Measurements from ENCODE around the gene SH2D2A.

The SH2D2A gene

DNA sequence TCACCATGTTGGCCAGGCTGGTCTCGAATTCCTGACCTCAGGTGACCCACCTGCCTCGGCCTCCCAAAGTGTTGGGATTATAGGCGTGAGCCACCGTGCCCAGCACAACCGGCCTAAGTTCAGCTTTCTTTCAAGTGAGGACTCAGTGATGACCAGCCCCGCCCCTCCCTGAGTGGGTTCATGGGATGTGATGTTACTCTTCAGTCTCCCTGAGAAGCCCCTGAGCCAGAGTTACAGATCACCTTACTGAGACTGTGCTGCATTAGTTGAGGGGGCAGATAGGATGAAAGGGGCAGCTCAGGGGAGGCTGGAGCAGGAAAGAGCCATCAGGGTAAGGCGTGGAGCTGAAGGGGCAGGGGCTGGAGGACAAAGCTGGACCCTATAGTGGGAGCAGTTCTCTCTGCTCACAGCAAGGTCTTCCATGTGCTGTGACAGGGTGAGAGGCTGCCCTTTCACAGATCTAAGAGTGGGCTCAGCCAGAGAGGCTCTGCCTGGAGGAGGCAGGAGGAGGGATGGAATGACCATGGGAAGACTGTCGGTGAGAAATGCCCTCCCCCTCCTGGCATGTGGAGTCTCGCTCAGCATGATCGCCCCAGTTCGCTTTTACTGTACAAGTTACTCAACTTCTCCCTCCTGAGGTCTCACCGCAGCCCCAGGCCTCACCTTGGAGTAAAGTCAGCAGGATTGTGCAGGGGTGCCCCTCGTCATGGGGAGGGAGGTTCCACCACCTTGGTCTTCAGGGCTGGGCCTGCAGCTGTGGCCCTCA lies 13.4 kb downstream of the SH2D2A start:
- no peak for DNase-seq (ENCODE audit: low spot score)

DNA sequence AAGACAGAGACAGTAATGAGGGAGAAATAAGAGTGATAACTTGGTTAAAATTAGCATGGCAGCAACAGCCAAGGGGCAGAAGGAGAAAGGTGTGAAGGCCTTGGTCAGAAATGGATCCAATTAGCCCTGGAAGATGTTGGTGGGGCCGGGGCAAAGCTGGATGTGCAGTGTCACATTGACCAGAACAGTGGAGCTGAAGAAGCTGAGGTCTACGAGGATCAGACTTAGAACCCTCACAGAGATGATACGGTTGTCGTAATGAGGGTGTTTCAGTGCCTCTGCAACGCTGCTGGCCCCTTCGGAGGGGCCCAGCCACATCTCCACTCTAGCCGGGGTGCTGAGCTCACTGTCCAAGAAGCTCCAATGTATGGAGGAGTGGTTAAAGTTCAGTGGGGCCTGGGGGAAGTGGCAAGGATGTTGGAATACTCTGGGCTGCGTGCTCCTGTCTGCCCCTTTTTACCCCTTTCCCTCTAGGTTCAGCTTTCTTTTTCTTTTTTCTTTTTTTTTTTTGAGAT lies 14.2 kb downstream of the SH2D2A start:
- no peak for DNase-seq (ENCODE audit: low spot score)

DNA sequence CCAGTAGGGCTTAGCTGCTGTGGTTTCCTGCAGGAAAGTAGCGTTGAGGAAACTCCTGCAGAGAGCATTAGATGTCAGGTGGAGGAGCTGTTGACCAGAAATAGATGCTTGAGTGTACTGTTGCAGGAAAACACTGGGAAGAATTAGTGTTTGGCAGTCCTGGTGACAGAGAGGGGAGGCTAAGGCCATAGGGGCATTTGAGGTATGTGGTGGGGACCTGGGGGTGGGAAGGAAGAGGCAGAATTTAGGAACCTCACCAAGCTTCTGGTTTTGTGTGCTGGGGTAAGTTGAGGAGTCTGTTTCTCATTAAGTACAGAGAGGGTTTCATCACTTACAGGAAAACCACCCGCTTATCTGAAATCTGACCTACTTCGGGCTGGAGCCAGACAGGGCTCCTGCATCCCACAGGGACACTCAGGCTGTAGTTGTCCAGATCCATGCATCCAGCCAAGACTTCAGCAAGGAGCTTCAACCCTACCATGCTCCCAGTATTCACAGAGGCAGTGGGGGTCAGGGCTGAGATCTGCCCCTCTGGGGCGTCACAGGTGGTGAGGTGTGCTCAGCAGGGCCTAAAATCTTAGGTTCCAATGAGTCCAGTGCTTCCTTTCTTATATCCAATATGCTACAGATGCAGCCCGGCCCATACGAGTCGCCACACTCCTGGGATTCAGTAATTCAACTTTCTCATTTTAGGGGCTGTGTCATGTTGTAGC lies 15.1 kb downstream of the SH2D2A start:
- peak; percentile 80 for DNase-seq (ENCODE audit: low spot score)

DNA sequence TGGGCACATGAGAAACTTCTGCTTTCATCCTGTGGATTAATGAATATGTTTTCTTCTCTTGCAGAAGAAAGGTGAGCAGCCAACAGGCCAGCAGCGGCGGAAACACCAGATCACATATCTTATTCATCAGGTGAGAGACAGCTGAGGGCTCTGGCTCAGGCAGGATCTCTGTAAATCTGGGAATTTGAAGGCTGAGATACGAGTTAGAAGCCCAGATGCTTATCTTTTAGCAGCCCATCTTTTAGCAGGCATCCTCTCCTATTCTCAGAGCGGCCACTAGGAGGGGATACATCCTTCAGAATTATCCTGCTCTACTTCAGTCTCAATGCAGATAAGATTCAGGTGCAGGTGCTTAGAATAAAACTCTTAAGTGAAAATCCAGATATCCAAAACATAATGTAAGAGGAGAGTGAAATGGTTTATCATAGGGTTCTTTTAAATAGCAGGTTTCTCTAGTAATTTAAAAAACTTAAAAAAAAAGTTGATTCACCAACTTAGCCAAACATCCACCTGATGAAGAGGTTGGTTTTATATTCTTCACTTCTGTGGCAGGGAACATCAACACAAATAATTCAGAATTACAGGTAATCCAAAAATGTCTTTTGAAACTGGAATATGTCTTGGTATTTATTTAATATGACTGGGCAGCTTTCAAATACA lies 19.3 kb downstream of the SH2D2A start:
- peak; percentile 65 for DNase-seq (ENCODE audit: low spot score)

DNA sequence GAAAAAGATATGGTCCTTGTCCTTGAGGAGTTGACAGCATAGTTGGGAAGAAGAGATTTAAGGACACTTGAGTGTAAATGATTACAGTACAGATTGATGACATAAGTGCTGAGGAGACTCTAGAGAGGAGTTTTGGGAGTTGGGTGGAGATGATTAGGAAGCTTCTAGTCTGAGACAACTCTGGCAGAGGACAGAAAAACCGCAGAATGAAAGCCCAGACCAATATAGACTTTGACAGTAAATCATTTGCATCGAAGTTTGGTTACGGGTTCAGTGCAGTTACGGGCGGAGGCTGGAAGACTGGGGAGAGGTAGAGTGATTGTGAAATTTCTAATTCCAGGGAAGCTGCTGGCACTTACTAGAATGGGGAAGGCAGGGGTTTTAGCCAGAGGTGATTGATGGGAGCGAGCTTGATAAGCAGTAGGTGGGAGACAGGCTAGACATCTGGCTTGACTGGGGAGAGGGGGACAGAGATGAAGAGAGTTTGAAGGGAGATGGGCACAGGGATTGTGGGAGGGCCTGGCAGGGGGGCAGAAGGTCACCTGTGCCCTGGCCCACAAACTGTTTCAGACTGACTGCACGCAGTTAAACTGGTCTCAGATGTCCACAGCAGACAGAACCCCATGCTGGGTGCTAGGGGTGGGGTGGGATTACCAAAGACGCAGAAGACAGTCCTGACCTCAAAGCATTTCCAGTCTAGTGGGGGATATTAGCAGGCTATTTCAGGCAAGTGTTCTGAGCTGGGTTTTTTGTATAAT lies 20.1 kb downstream of the SH2D2A start:
- no peak for DNase-seq (ENCODE audit: low spot score)

DNA sequence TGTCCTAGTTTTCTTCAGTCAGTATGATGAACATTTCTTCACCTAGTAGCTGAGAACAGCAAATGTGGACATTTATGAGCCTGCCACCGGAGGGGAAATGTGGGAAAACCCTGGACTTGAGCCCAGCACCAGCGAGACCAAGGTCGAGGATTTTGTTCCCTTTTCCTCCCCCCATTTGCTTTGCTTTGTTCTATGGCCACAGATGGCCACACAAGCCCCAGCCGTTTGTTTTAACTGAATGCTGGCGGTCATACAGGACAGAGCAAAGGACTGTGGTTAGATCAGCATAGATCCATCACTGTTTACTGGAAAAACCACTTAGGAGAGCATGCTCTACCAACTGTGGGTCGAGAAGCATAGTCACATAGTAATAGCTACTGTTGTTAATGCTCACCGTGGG lies 20.9 kb downstream of the SH2D2A start:
- no peak for DNase-seq (ENCODE audit: low spot score)

DNA sequence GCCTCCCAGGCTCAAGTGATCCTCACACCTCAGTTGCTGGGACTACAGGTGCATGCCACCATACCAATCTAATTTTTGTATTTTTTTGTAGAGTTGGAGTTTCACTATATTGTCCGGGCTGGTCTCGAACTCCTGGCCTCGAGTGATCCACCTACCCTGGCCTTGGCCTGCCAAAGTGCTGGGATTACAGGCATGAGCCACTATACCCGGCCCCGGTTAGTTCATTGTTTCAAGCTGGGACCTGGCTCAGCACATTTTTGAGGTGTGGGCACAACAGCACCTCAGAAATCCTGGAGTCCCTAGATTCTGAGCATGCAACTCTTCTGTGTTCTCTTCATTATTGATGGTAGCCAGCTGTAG lies 21.3 kb downstream of the SH2D2A start:
- no peak for DNase-seq (ENCODE audit: low spot score)

DNA sequence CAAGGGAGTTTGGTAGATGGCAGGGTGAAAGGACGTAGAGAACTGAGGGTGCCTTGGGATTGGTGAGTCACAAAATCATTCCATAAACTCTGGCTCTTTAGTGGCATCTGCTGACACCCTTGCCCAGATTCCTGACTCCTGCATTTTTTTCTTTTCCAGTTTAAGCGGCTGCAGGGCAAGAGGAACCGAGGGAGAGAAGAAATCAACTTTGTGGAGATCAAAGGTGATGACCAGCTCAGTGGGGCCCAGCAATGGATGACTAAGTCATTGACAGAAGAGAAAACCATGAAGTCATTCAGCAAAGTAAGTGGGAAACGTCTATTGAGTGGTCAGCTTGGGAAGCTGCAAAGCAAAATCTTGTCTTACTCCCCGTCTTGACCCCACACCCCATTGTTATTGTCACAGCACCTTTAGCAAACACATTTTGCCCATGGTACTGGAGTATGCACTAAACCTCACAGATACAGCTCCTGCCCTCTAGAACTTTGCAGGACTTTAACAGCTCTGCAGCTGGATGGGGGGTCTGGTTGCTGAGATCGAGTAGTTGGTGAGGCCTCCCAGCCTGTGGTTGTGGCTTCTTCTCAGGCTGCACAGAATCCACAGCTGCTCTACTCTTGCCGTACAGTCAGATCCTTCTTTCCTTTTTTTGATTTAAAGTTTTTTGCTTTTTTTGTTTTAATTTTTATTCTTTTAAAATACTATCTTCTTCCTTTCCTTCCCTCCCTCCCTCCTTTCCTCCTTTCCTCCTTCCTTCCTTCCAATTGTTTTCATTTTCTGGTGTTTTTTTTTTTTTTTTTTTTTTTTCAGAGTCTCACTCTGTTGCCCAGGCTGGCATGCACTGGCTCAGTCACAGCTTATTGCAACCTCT lies 21.9 kb downstream of the SH2D2A start:
- DNase-seq (ENCODE audit: low spot score) = no peak

DNA sequence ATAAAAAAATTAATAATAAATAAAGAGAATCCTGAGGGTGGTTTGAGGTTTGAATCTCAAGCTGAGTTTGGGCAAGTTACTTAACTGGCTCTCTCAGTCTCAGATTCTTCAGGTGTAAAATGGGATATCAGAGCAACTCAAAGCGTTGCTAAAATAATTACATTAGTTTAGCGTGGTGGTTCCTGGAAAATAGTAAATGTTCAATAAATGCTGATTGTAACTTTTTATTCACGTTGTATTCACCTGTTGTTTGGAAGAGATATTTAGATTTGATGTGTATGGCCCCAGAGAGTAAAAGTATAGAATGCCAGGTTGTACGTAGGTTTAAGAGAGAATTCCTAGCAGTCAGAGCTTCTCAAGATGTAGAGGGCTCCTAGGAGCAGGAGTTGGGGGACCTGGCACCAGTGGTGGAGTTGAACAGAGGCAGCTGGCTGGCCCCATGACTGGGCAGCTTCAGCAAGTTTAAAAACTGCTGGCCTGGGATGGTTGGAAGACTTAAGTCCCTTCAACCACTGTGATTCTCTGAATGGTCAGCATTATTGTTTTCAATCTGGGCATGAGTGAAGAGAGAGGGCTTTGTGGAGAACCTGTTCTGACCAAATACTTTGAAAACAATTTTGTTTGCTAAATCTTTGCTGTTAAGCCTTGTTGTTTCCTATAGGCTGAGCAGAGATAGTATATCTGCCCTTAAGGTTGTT lies 26.9 kb downstream of the SH2D2A start:
- DNase-seq (ENCODE audit: low spot score) = no peak

DNA sequence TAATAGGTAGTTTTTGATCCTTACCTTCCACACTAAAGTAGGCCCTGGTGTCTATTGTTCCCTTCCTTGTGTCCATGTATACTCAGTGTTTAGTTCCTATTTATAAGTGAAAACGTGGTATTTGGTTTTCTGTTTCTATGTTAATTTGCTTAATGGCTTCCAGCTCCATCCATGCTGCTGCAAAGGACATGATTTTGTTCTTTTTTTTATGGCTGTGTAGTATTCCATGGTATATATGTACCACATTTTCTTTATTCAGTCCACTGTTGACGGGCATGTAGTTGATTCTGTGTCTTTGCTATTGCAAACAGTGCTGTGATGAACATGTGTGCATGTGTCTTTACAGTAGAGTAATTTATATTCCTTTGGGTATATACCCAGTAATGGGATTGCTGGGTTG lies 28.5 kb downstream of the SH2D2A start:
- DNase-seq (ENCODE audit: low spot score) = no peak

DNA sequence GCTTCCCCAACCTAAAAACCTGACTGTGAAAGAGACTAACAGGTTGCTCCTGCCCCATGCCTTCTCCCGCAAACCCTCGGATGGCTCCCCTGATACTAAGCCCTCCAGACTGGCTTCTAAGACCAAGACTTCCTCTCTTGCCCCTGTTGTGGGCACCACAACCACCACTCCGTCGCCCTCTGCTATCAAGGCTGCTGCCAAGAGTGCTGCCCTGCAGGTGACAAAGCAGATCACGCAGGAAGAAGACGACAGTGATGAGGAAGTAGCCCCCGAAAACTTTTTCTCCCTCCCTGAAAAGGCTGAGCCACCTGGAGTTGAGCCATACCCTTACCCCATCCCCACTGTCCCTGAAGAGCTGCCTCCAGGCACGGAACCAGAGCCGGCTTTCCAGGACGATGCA lies 30.0 kb downstream of the SH2D2A start:
- no peak for DNase-seq (ENCODE audit: low spot score)

DNA sequence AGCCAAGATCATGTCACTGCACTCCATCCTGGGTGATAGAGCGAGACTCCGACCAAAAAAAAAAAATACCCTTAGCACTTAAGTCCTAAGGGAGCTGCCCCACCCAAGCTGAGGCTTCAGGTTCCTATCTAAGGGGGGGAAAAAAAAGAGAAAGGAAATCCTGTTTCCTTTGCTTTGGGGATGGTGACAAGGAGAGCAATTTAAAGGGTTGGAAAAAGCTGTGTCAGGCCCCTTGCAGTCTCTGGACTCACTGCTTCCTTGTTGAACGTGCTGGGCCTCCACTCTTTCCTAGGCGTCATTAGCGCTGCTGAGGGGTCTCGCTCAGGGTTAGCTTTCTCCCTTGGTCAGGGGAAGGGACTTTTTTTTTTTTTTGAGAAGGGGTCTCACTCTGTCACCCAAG lies 31.2 kb downstream of the SH2D2A start:
- no peak for DNase-seq (ENCODE audit: low spot score)

DNA sequence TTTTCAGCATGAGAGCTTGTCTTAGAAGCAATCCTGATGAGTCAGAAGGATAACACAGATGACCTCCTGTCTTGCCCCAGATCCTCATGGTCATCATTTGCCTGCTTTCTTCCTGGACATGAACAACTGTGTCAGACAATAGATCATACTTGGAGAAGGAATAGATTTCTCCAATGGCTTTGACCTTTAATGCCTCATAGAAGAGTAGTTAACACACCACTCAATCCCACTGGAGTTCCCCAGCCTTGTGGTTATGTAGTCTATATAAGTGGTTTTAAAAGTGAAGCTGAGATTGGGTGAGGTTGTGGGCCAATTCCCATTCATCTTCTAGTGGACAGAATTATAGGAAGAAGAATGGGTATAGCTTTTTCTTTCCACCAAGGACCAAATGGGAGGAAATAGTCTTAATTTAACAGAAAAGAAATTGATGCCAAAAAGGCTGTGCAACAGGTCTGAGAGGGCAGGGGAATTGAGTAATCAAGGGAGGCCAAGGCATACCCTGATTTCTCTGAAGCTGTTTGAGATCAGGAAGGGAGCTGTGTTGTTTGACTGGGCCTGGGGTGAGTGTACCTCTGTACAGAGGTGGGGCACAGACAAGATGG lies 35.0 kb downstream of the SH2D2A start:
- peak; percentile 60 for DNase-seq (ENCODE audit: low spot score)

DNA sequence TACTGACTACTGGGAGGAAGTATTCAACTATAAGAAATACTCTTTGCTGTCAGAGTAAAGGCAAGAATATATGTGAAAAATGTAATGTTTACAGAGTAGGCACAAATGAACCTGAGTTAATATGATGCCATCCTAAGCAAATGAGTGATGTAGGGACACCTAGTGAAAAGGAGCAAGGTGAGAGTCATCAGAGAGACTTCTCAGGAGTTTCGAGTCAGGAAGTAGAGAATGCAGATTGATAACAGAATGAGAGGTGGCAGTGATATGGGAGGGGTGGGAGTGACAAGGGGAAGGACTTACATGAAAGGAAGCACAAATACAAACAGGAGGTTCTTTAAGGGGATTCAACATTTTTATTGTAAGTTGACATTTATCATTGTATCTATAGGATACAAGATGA lies 39.1 kb downstream of the SH2D2A start:
- DNase-seq (ENCODE audit: low spot score) = no peak

DNA sequence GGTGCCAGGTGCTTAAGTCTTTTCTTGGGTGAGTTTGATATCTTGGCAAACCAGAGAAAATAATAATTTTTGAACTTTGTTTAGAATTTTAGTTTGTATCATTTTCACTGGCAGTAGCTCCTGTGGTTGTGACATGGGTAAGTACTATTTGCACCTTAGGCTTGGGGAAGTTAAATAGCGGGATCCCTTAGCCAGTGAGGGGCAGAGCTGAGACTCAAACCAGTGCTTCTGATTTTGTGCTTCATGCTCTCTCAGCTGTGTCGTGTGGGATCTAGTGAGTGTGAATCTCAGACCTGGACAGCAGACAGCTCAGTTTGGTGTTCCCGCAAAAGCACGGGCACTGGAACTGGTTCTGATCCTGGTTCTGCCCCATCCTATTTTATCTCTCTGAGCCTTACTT lies 39.7 kb downstream of the SH2D2A start:
- no peak for DNase-seq (ENCODE audit: low spot score)

DNA sequence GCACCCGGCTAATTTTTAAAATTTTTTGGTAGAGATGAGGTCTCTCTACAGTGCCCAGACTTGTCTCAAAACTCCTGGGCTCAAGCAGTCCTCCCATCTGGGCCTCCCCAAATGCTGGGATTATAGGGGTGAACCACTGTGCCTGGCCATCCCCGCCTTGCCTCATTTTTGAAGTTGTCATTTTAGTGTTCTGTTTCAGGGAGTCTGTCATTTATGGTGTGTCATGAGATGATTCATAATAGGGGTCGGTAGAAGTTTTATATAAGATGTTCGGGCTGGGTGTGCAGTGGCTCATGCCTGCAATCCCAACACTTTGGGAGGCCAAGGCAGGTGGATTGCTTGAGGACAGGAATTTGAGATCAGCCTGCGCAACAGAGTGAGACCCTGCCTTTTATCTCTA lies 40.8 kb downstream of the SH2D2A start:
- no peak for DNase-seq (ENCODE audit: low spot score)

DNA sequence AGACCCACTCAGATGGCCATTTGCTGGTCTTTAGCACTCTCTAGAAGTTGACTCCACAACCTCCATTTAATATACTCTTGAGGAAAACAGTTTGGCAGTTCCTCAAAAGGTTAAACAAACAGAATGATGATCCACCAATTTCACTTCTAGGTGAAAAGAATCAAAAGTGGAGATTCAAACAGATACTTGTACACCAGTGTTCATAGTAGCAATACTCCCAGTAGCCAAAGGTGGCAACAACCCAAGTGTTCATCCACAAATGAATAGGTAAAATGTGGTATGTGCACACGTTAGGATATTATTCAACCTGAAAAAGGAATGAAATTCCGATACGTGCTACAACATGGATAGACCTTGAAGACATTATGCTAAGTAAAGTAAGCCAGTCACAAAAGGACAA lies 43.0 kb downstream of the SH2D2A start:
- DNase-seq (ENCODE audit: low spot score) = no peak

DNA sequence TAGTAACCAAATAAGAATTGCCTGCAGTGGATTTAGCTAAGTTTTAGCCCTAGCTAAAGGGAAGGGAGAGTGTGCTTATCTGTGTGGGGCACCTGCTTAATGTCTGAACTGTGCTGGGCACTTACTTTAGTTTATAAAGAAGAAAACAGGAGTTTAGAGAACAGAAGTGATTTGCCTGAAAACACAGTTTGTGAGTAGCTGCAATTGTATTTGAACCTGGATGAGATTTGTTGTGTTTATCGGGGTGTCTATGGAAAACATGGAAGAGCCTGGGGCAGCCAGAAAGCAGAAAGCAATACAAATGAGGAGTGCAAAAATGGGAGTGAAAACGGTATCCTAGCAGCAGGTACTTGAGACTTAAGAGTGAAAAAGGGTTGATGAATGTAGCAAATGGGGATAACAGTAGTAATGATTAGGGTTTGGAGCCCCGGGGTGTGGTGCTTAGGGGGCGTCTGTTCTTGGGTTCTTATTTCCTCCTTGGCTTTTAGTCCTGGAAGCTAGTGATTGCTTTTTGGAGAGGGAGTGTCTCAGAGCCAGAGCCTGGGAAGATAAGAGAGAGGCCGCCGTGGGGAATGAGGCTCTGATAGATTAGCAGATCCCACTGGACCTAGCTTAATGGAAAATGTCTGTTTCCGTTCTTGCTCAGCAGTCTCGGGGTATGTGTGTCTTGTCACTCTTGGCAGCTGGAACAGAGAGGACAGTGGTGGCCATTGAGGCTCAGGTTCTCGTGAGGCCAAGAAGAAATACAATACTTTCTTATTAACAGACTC lies 43.7 kb downstream of the SH2D2A start:
- no peak for DNase-seq (ENCODE audit: low spot score)

DNA sequence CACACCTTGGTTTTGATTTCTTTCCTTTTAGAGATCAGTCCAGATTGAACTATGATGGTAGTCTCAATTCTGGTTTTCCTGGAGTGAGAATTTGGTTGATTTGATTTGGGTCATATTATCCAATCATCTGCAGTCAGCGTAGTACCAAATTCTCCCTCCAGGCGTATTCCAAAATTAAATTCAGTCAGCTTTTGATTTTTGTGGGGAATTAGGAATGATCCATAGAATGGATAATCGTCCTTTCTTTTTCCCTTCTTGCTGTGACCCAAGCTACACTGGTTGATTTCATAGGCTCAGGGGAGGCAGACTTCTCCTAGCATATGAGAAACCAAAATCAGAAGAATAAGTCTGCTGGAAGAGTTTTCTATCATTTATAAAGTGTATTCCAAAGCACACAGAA lies 44.4 kb downstream of the SH2D2A start:
- no peak for DNase-seq (ENCODE audit: low spot score)

All from AG08395 (cell line).